CD4-positive, alpha-beta T cell treated with Interleukin-2 at 100 ng/mL for 4 hours (primary cell): Measurements from ENCODE around the gene CST1.
A peak's percentile ranks its signal among the peaks of the same experiment; 100 is the strongest.
"Not testable (repeated sequence)": the region's sequence is repeated elsewhere in the genome, so short reads cannot be mapped to it uniquely, and the experiment has no call there.

Source experiments
- DNase-seq: peaks from one replicate; pipeline ENCODE4 v3.0.0-alpha.2; 2020; ENCODE audit warnings: low spot score

CST1 gene

GRCh38 chr20:23750786-23751185 lies at the start of gene CST1:
CST1 (minus strand) TSS chr20:23750935; CDS start chr20:23750866, 69 bp downstream.
- not testable (repeated sequence) for DNase-seq

- peak; percentile 4 for DNase-seq
Observed at GRCh38 chr20:23799216-23799847, 48.6 kb upstream of the CST1 start.

- no peak for DNase-seq
Observed at GRCh38 chr20:23795526-23795925, 44.8 kb upstream of the CST1 start.

- no peak for DNase-seq
Observed at GRCh38 chr20:23794841-23795240, 44.1 kb upstream of the CST1 start.

GRCh38 chr20:23794065-23794464 lies 43.3 kb upstream of the CST1 start:
- no peak for DNase-seq

- DNase-seq, result no peak
Observed at GRCh38 chr20:23783447-23783846, 32.7 kb upstream of the CST1 start.

- no peak for DNase-seq
Observed at GRCh38 chr20:23782366-23782983, 31.7 kb upstream of the CST1 start.

- DNase-seq, result not testable (repeated sequence)
Observed at GRCh38 chr20:23778676-23779075, 27.9 kb upstream of the CST1 start.

- not testable (repeated sequence) for DNase-seq
Observed at GRCh38 chr20:23777380-23777779, 26.6 kb upstream of the CST1 start.

- DNase-seq, result no peak
Observed at GRCh38 chr20:23776067-23776771, 25.5 kb upstream of the CST1 start.

GRCh38 chr20:23774081-23774480 lies 23.3 kb upstream of the CST1 start:
- DNase-seq, result no peak

- DNase-seq, result no peak
Observed at GRCh38 chr20:23773579-23773978, 22.8 kb upstream of the CST1 start.

GRCh38 chr20:23773127-23773526 lies 22.4 kb upstream of the CST1 start:
- DNase-seq, result no peak

- no peak for DNase-seq
Observed at GRCh38 chr20:23772074-23772473, 21.3 kb upstream of the CST1 start.

- DNase-seq, result no peak
Observed at GRCh38 chr20:23770384-23770783, 19.6 kb upstream of the CST1 start.

- DNase-seq, result not testable (repeated sequence)
Observed at GRCh38 chr20:23768520-23768919, 17.8 kb upstream of the CST1 start.

GRCh38 chr20:23766531-23766930 lies 15.8 kb upstream of the CST1 start:
- DNase-seq, result no peak

GRCh38 chr20:23765578-23765977 lies 14.8 kb upstream of the CST1 start:
- DNase-seq, result no peak

GRCh38 chr20:23764630-23765029 lies 13.9 kb upstream of the CST1 start:
- not testable (repeated sequence) for DNase-seq

GRCh38 chr20:23763345-23763744 lies 12.6 kb upstream of the CST1 start:
- DNase-seq, result no peak

GRCh38 chr20:23759306-23759940 lies 8.7 kb upstream of the CST1 start:
- DNase-seq, result no peak

- DNase-seq, result not testable (repeated sequence)
Observed at GRCh38 chr20:23756792-23757191, 6.1 kb upstream of the CST1 start.

- DNase-seq, result not testable (repeated sequence)
Observed at GRCh38 chr20:23755131-23755611, 4.4 kb upstream of the CST1 start.
